A673 (cell line): ENCODE results near the gene CHST4.

Experiments used
- CTCF ChIP-seq: fragments of 300-800, 200-600 bp; sonication (generic); conservative IDR thresholded peaks from 2 replicates; pipeline ENCODE4 v1.5.1; 2017; ENCODE audit warnings: low read depth, mild to moderate bottlenecking, antibody characterized with exemption, low read length, moderate library complexity, mixed read lengths
- EZH2 ChIP-seq: fragments of 200-600 bp; sonication (generic); IDR thresholded peaks from 2 replicates; pipeline ENCODE4 v1.6.1; 2017; ENCODE audit warnings: borderline replicate concordance, low read depth, mild to moderate bottlenecking, mixed read lengths, antibody characterized with exemption, low read length; ENCODE audit not compliant: poor library complexity, severe bottlenecking

DNA sequence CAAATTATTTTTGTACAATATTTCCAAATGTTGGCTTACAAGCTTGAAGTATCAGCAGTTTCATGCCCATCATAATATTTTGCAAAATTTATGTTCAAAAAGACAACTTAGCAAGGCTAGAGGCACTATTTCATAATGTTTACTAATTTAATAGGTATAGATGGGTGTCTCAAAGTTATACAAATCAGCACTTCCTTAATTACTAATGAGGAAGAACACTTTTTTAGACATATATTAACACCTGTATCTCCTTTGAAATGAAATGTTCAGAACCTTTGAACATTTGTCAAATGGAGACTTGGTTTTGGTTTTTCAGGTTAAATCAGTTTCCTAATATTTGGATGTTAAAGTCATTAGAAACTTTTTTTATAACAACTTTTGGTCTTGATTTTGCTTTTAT lies 48.5 kb downstream of the CHST4 start:
- TF ChIP-seq CTCF (no peak), EZH2 (no peak)
